Keratinocyte (primary cell): Measurements from ENCODE around the gene TPCN2. TPM values are rescaled to one million over a fixed set of nuclear protein-coding genes. Genes with fewer than 3 reads are reported as not detected.

ENCODE experiments used
- DNase-seq: peaks from one replicate; pipeline ENCODE4 v3.0.0-alpha.2; 2011; ENCODE audit warnings: low read depth, missing footprints, low spot score
- FAIRE-seq: peaks from 2 replicates; lab custom pipeline; 2011; peaks lifted over from hg19 to GRCh38; lab: Jason Lieb, UNC
- H2AFZ ChIP-seq: 2 replicates; pipeline ENCODE4 v1.6.0; 2012; ENCODE audit warnings: low read length, control low read depth, inconsistent platforms; ENCODE audit not compliant: control insufficient read depth
- H3K27ac ChIP-seq: 2 replicates; pipeline ENCODE4 v1.5.1; 2011; ENCODE audit warnings: low read length; ENCODE audit not compliant: control insufficient read depth, insufficient read depth
- H3K27me3 ChIP-seq: 3 replicates; pipeline ENCODE4 v1.6.0; 2011; ENCODE audit warnings: low read length; ENCODE audit not compliant: control insufficient read depth, insufficient read depth; ENCODE audit errors: extremely low read depth
- H3K36me3 ChIP-seq, 2 experiments: 2 replicates in 1 of 2; 3 replicates in 1 of 2; pipeline ENCODE4 v1.5.1; 2011; ENCODE audit warnings: low read length in 2 of 2, mild to moderate bottlenecking in 1 of 2; ENCODE audit not compliant: control insufficient read depth in 2 of 2, insufficient read depth in 2 of 2; ENCODE audit errors: extremely low read depth in 1 of 2
- H3K4me1 ChIP-seq: 3 replicates; pipeline ENCODE4 v1.5.1; 2011; ENCODE audit warnings: low read length; ENCODE audit not compliant: control insufficient read depth, insufficient read depth; ENCODE audit errors: extremely low read depth
- H3K4me2 ChIP-seq: 3 replicates; pipeline ENCODE4 v1.6.0; 2011; ENCODE audit warnings: low read depth, low read length; ENCODE audit not compliant: control insufficient read depth, insufficient read depth; ENCODE audit errors: extremely low read depth
- H3K4me3 ChIP-seq, 3 experiments: fragments of 200-600 bp in 1 of 3; sonication (generic) in 1 of 3; 2 replicates in 2 of 3; 3 replicates in 1 of 3; pipeline ENCODE4 v1.5.1; 2011 to 2016; ENCODE audit warnings: low read length in 3 of 3, mild to moderate bottlenecking in 3 of 3, control low read depth in 2 of 3, inconsistent platforms in 1 of 3, low read depth in 1 of 3, mixed read lengths in 1 of 3, mixed run types in 1 of 3, moderate library complexity in 1 of 3; ENCODE audit not compliant: control insufficient read depth in 2 of 3, insufficient read depth in 2 of 3; ENCODE audit errors: extremely low read depth in 1 of 3
- H3K79me2 ChIP-seq: 2 replicates; pipeline ENCODE4 v1.6.0; 2012; ENCODE audit warnings: low read length; ENCODE audit not compliant: control insufficient read depth, insufficient read depth
- H3K9ac ChIP-seq: 3 replicates; pipeline ENCODE4 v1.6.0; 2011; ENCODE audit warnings: low read length; ENCODE audit not compliant: control insufficient read depth, insufficient read depth; ENCODE audit errors: extremely low read depth
- H3K9me1 ChIP-seq: 3 replicates; pipeline ENCODE4 v1.6.0; 2011; ENCODE audit warnings: low read length; ENCODE audit not compliant: control insufficient read depth, insufficient read depth; ENCODE audit errors: extremely low read depth
- H3K9me3 ChIP-seq: 2 replicates; pipeline ENCODE4 v1.5.1; 2012; ENCODE audit warnings: low read depth, low read length; ENCODE audit not compliant: control insufficient read depth
- H4K20me1 ChIP-seq: 3 replicates; pipeline ENCODE4 v1.6.0; 2011; ENCODE audit warnings: low read length; ENCODE audit not compliant: control insufficient read depth, insufficient read depth; ENCODE audit errors: extremely low read depth
- EZH2 ChIP-seq: IDR thresholded peaks from one replicate; pipeline ENCODE4 v1.6.1; 2012; ENCODE audit warnings: inconsistent platforms, mild to moderate bottlenecking, low read length, moderate library complexity
- dilution Hi-C: fragments of 300-500 bp; cut with MboI; formaldehyde crosslinking; loops from one replicate; pipeline ENCODE4 v1.7.0; 2020; ENCODE audit warnings: low sequenced_read_pairs; ENCODE audit not compliant: extremely low pct_ligation_motif_present
- polyA plus RNA-seq, 5 experiments: library from polyadenylated mRNA; depleted of rRNA in 3 of 5; stranded (reverse) in 3 of 5; stranded (forward) in 1 of 5; unstranded in 1 of 5; fragments of >200 nt; gene quantifications; 1 replicate in 1 of 5; 2 replicates in 3 of 5; 3 replicates in 1 of 5; pipeline versions ENCODE4 v1.2.1 to v1.2.3, GENCODE V29; 2011 to 2012; ENCODE audit warnings: missing spikeins in 2 of 5, low read depth in 1 of 5, low replicate concordance in 1 of 5
- TF ChIP-seq, protein P1 (sequence below), 3 experiments: IDR thresholded peaks in 1 of 3; conservative IDR thresholded peaks in 1 of 3; optimal IDR thresholded peaks in 1 of 3; 2 replicates in 2 of 3; 3 replicates in 1 of 3; pipeline versions ENCODE3 to v1.5.1; 2011; ENCODE audit warnings: low read length in 3 of 3, mild to moderate bottlenecking in 3 of 3, moderate library complexity in 2 of 3, control low read depth in 1 of 3, inconsistent platforms in 1 of 3; ENCODE audit not compliant: insufficient read depth in 2 of 3; ENCODE audit errors: extremely low read depth in 1 of 3

TPCN2 gene
- polyA plus RNA-seq, 1 donor (not counting 4 experiments of a cell fraction or from before 2014, with no cell fraction given), result 7.7 TPM

DNA sequence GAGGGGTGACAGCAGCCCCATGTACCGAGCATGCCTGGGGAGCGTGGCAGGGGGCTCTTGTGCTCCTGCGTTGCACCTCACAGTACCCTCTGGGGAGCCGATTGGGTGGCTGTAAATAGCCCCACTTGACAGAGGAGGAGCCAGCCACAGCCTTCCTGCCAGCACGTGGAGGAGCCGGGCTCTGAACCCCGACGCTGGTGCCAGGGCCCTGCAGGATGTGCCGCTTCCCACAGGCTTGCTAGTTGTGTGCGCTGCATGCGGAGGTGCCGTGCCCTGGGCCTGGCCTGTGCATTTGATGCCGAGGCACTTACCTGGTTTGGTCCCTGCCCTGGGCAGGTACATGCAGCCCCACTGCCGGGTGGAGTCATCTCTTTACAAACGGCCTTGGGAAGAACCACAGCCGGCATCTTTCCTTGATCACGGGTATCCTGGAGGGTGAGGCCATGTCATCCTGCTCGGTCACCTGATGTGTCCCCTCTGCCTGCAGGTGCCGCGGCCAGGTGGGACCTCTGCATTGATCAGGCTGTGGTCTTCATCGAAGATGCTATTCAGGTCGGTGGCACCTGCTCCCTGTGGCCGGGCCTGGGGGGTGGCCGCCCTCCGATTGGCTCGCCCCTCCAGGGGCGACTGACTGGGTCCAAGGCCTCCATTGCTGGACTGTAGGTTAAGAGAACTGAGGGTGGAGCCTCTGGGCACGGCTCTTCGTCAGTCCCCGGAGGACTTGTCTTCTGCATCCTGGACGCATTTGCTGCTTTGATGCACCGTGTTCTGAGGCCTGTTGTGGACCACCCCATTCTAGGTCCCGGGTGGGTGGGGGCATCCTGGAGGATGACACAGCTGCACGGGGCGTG is 5.0 kb downstream of the TPCN2 start:
- Histone ChIP-seq H3K27me3 (no peaks in the 10 kb centered on the region), H3K36me3 (peaks cover 10 to 22% of the 10 kb centered on the region in 2 experiments), H3K9me1 (no peaks in the 10 kb centered on the region), H4K20me1 (no peaks in the 10 kb centered on the region), H2AFZ (no peak overlapping the region), H3K79me2 (peaks cover 72% of the 10 kb centered on the region), H3K9me3 (no peaks in the 10 kb centered on the region), H3K9ac (no peak overlapping the region), H3K4me2 (peak overlapping the region; percentile 51), H3K27ac (no peak overlapping the region), H3K4me1 (peaks cover 21% of the 10 kb centered on the region), H3K4me3 (no peak overlapping the region)
- dilution Hi-C loops, result no loop called here
- no peak for DNase-seq
- TF ChIP-seq, protein P1, sequence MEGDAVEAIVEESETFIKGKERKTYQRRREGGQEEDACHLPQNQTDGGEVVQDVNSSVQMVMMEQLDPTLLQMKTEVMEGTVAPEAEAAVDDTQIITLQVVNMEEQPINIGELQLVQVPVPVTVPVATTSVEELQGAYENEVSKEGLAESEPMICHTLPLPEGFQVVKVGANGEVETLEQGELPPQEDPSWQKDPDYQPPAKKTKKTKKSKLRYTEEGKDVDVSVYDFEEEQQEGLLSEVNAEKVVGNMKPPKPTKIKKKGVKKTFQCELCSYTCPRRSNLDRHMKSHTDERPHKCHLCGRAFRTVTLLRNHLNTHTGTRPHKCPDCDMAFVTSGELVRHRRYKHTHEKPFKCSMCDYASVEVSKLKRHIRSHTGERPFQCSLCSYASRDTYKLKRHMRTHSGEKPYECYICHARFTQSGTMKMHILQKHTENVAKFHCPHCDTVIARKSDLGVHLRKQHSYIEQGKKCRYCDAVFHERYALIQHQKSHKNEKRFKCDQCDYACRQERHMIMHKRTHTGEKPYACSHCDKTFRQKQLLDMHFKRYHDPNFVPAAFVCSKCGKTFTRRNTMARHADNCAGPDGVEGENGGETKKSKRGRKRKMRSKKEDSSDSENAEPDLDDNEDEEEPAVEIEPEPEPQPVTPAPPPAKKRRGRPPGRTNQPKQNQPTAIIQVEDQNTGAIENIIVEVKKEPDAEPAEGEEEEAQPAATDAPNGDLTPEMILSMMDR (optimal IDR thresholded peaks at IDR 0.05 in 1 of 3, IDR thresholded peaks at IDR 0.05 in 1 of 3, conservative IDR thresholded peaks at IDR 0.05 in 1 of 3; ENCODE audit: extremely low read depth in 1 of 3, insufficient read depth in 2 of 3, low read length in 3 of 3), result no peak
- TF ChIP-seq EZH2, result no peak
- no peak for FAIRE-seq

DNA sequence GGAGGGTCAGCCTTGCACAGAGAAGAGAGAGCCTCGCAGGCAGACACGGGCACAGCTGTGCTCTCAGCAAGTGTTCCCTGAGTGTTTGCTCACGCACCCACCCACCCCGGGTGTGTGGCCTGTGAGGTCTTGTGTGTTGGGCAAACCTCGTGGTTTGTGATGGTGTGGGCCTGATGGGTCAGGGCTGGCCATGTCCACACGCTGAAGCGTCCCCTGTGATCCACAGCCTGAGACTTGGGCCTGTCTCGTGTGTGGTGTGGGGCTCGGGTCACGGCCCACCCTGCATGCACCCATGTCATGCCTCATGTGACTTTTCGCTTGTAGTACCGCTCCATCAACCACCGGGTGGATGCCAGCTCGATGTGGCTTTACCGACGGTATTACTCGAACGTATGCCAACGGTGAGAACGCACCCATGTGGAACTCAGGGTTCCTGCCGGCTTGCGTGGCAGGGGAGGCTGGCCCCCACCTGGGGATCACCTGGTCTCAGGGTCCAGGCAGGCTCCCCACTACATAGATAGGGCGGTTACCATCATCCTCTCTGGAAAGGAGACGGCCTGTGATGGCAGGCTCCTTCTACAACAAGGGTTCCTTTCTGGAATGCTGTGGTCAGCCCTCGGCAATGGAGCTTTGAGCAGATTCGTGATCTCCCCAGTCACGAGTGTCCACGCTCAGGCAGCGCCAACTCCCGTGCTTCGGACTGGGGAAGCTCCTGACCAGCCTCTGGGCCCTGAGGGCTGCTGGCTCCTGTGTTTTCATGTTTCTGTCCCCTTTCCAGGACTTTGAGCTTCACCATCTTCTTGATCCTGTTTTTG is 5.9 kb downstream of the TPCN2 start:
- Histone ChIP-seq H3K79me2 (peaks cover 64% of the 10 kb centered on the region), H3K27ac (no peak overlapping the region), H3K4me2 (no peak overlapping the region), H3K9me3 (no peaks in the 10 kb centered on the region), H3K36me3 (peaks cover 10 to 23% of the 10 kb centered on the region in 2 experiments), H3K9ac (no peak overlapping the region), H4K20me1 (no peaks in the 10 kb centered on the region), H2AFZ (no peak overlapping the region), H3K9me1 (no peaks in the 10 kb centered on the region), H3K4me1 (peaks cover 19% of the 10 kb centered on the region), H3K4me3 (no peak overlapping the region), H3K27me3 (no peaks in the 10 kb centered on the region)
- no peak for TF ChIP-seq EZH2
- TF ChIP-seq, protein P1 (optimal IDR thresholded peaks at IDR 0.05 in 1 of 3, IDR thresholded peaks at IDR 0.05 in 1 of 3, conservative IDR thresholded peaks at IDR 0.05 in 1 of 3; ENCODE audit: extremely low read depth in 1 of 3, insufficient read depth in 2 of 3, low read length in 3 of 3), result no peak
- FAIRE-seq, result no peak
- DNase-seq, result no peak
- dilution Hi-C loops, result no loop called here
